Left lung (tissue), 10 donors: ENCODE results near the gene PTPRQ. TPM values are rescaled to one million over a fixed set of nuclear protein-coding genes. Genes with fewer than 3 reads are reported as not detected.

ENCODE experiments used
- ATAC-seq: fragments of 200-7000 bp; cut with Tn5 transposase; one replicate; pipeline ENCODE4 v1.9.1; 2020; ENCODE audit warnings: moderate library complexity
- DNase-seq, 4 donors: peaks; one replicate each; pipeline ENCODE4 v3.0.0-alpha.2; 2013 to 2020
- H3K27ac ChIP-seq, 2 donors: fragments of 200-600 bp; sonication (generic) in 1 of 2; one replicate each; pipeline versions ENCODE4 v1.5.0 to v1.8.0; 2020 to 2021
- H3K27me3 ChIP-seq, 2 donors: fragments of 200-600 bp; sonication (generic) in 1 of 2; one replicate each; pipeline versions ENCODE4 v1.5.0 to v1.8.0; 2020 to 2021
- H3K36me3 ChIP-seq, 2 donors: fragments of 200-600 bp; sonication (generic) in 1 of 2; one replicate each; pipeline versions ENCODE4 v1.5.0 to v1.8.0; 2020 to 2021
- H3K4me1 ChIP-seq, 2 donors: fragments of 200-600 bp; one replicate each; pipeline ENCODE4 v1.8.0; 2021
- H3K4me3 ChIP-seq, 2 donors: fragments of 200-600 bp; sonication (generic) in 1 of 2; one replicate each; pipeline versions ENCODE4 v1.5.0 to v1.8.0; 2020 to 2021; ENCODE audit warnings: mild to moderate bottlenecking in 1 of 2
- H3K9me3 ChIP-seq, 2 donors: fragments of 200-600 bp; sonication (generic) in 1 of 2; one replicate each; pipeline versions ENCODE4 v1.5.0 to v1.8.0; 2020 to 2021
- CTCF ChIP-seq, 2 donors: fragments of 200-600 bp; sonication (generic) in 1 of 2; IDR thresholded peaks; one replicate each; pipeline versions ENCODE4 v1.5.0 to v1.8.0; 2021; ENCODE audit warnings: antibody characterized with exemption in 2 of 2
- intact Hi-C, 2 donors: fragments of 100-400 bp; cut with DNase I; formaldehyde crosslinking; loops; one replicate each; pipeline versions ENCODE4 v1.11.2 to v1.14.2; 2022
- polyA plus RNA-seq, 6 donors: library from polyadenylated mRNA; unstranded; fragments of 120-200 nt; gene quantifications; one replicate each; pipeline ENCODE4 v1.2.1, GENCODE V29; 2013; ENCODE audit not compliant: insufficient read length in 6 of 6
- total RNA-seq, 2 donors: library from RNA; stranded (reverse); fragmentation: NEBNext Ultra II Directional; extraction: Animal tissue kit (Norgen Biotek cat#: 25700); gene quantifications; one replicate each; pipeline ENCODE4 v1.2.1, GENCODE V29; 2021
- donor health status: DM: no; HTN: yes; CAD: no.
- donor health status: DM: no; HTN: no; CAD: no.

PTPRQ gene
- total and polyA plus RNA-seq, 8 donors, result 0.79 to 9.1 (median 3.8) TPM

- Histone ChIP-seq H3K27ac (no peak overlapping the region), H3K36me3 (no peaks in the 10 kb centered on the region), H3K9me3 (no peaks in the 10 kb centered on the region), H3K4me1 (no peaks in the 10 kb centered on the region), H3K27me3 (no peaks in the 10 kb centered on the region), H3K4me3 (no peak overlapping the region)
- intact Hi-C loops, result no loop called here
- ATAC-seq, result no peak
- no peak for DNase-seq
- TF ChIP-seq CTCF (IDR thresholded peaks at IDR 0.05), result no peak
Observed at GRCh38 chr12:80607361-80608135, 163.5 kb downstream of the PTPRQ start.

GRCh38 chr12:80617733-80618132, 173.7 kb downstream of the PTPRQ start:
- Histone ChIP-seq H3K9me3 (no peaks in the 10 kb centered on the region), H3K4me1 (no peaks in the 10 kb centered on the region), H3K36me3 (no peaks in the 10 kb centered on the region), H3K27me3 (no peaks in the 10 kb centered on the region), H3K4me3 (no peak overlapping the region), H3K27ac (no peak overlapping the region)
- ATAC-seq (no peak), DNase-seq (no peak)
- TF ChIP-seq CTCF (IDR thresholded peaks at IDR 0.05), result no peak
- intact Hi-C loops, result no loop called here

- Histone ChIP-seq H3K36me3 (no peaks in the 10 kb centered on the region), H3K9me3 (no peaks in the 10 kb centered on the region), H3K27me3 (no peaks in the 10 kb centered on the region), H3K27ac (no peak overlapping the region), H3K4me3 (no peak overlapping the region), H3K4me1 (no peaks in the 10 kb centered on the region)
- TF ChIP-seq CTCF (IDR thresholded peaks at IDR 0.05), result no peak
- no peak for DNase-seq
- no peak for ATAC-seq
- intact Hi-C loops, result no loop called here
Observed at GRCh38 chr12:80620281-80620680, 176.2 kb downstream of the PTPRQ start.

GRCh38 chr12:80622271-80622670, 178.2 kb downstream of the PTPRQ start:
- H3K27ac ChIP-seq, result no peak overlapping the region
- no peak for ATAC-seq
- H3K27me3 ChIP-seq, result no peaks in the 10 kb centered on the region
- H3K9me3 ChIP-seq, result no peaks in the 10 kb centered on the region
- H3K4me1 ChIP-seq, result no peaks in the 10 kb centered on the region
- H3K36me3 ChIP-seq, result no peaks in the 10 kb centered on the region
- TF ChIP-seq CTCF (IDR thresholded peaks at IDR 0.05), result no peak
- H3K4me3 ChIP-seq, result no peak overlapping the region
- DNase-seq, result no peak
- intact Hi-C loops, result no loop called here

GRCh38 chr12:80625051-80625450, 181.0 kb downstream of the PTPRQ start:
- ATAC-seq, result no peak

More at GRCh38 chr12:80625051-80625450, 181.0 kb downstream of the PTPRQ start:
- Histone ChIP-seq H3K27me3 (no peaks in the 10 kb centered on the region), H3K4me3 (no peak overlapping the region), H3K9me3 (no peaks in the 10 kb centered on the region), H3K4me1 (no peaks in the 10 kb centered on the region), H3K36me3 (no peaks in the 10 kb centered on the region), H3K27ac (no peak overlapping the region)
- no peak for TF ChIP-seq CTCF (IDR thresholded peaks at IDR 0.05)
- intact Hi-C loops, result no loop called here
- DNase-seq, result no peak
